ENCODE data around the gene TCF12.
"Not testable (repeated sequence)": the region's sequence is repeated elsewhere in the genome, so short reads cannot be mapped to it uniquely, and the experiment has no call there.

TCF12 gene

DNA sequence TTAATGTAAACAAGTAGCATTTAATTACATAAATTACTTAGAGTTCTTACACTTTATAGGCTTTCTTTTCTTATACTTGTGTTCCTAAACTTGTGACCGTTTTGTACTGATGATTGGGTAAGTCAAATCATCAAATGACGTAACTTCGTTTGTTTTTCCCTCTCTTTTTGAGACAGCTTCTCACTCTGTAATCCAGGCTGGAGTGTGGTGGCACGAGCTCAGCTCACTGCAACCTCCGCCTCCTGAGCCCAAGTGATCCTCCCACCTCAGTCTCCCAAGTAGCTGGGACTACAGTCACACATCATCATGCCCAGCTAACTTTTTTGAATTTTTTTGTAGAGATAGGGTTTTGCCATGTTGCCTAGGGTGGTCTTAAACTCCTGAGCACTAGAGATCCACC, 226.0 kb downstream of the TCF12 start:
- DNase-seq = peak in 2 of 4 experiments; percentile 7 to 13

DNA sequence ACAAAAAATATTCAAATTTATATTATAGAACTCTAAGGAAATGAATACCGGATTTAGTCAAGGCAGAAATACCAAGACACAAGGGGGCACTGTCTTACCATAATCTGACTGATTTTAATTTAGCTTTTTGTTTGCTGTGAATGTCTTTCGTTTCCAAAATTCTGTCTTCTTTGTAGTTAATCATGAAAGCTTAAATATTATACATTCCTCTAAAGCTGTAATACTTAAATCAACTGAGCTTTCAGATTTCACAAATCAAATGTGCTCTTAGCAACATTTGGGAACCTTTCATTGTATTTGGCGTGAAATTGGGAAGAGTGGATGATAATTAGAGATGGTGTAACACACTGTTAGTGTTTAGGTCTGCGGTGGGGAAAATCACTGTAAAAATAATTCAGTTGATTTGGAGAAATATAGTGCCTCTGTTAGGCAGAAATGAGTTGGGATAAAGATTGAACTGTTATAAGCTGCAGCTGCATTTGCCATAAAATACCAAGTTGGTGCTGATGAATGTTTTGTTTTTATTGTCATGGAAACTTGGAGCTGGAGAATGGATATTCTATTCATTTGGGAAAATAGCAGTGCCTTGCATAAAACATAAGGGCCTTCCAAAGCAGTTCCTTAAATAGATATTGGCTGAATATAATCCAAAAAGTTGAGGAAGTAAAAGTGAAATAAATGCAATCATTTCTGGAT, 228.2 kb downstream of the TCF12 start:
- DNase-seq = peak; percentile 47 to 75 (median 62)

DNA sequence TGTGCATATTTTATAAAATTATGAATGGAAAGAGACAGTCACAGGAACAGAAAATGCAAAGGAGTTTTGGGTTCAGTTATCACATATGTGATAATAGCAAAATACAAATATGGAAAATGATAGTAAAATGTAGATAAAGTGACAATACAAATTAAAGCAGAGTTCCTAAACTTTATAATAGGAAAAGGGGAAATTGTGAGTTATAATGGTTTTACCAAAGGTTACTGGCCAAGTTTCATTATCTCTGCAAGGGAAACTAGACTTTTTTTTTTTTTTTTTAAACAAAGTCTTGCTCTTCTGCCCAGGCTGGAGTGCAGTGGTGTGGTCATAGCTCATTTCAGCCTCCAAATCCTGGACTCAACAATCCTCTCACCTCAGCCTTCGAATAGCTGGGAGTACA, 229.2 kb downstream of the TCF12 start:
- peak in 2 of 4 experiments; percentile 15 to 16 for DNase-seq

DNA sequence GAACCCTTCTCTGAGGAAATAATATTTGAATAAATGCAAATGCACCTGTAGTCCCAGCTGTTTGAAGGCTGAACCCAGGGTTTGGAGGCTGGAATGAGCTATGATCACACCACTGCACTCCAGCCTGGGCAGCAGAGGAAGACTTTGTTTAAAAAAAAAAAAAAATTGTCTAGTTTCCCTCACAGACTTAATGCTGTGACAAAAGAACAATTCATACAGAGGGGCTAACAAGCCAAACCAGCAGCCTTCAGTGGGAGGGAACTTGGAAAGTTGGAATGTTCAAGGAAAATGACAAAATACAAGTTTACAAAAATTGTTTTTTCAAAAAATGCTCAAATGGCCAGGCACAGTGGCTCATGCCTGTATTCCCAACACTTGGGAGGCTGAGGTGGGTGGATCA, 229.8 kb downstream of the TCF12 start:
- DNase-seq = no peak

DNA sequence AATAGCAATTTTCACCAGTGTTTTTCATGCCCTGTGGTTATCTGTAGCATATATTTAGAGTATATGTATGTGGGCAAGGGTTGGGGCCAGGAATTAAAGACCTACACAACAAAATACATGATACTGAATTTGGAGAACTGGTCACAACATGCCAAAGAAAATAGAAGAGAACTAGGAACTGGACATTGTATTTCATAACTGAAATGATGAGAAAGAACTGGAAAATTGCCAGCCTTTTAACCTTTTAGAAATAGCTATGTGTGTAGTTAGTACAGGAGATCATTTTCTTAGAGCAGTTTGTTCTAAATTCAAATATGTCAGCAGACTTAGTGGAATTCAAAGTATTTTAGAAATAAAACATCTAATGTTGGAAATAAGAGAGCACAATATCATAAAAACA, 230.8 kb downstream of the TCF12 start:
- peak in 3 of 4 experiments; percentile 15 to 87 (median 78) for DNase-seq

DNA sequence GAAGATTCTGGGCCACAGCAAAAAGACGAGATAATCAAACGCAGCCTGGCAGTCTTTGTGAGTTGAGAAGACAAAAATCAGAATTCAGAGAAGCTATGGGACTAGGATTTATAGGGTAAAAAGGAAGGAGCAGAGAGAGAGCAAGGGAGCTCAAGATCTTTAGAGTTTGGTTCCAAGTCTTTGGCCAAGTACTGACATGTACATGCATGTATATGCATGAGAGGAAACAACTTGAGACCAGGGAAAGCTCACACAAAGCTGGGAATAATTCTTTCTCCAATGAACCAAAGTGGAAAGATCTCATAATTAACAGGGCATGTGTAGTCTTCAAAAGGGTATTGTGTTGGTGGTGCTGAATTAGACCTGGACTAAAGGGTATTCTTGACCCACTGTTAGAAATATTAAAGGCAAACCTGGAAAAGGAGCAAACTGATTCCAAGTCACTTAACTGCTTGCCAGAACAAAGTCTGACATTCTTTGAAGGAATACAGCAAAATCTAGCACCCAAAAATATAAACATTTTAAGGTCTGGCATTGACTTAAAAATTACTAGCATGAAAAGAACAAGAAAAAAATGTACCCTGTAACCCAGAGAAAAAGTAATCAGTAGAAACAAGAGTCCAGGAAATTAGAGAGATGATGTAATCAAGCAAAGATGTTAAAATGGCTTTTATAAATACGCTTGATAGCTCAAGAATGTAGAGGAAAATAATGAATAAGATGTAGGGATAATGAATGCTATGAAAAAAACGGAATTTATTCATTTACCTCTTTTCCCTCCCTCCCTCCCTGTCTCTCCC, 231.8 kb downstream of the TCF12 start:
- DNase-seq = no peak

DNA sequence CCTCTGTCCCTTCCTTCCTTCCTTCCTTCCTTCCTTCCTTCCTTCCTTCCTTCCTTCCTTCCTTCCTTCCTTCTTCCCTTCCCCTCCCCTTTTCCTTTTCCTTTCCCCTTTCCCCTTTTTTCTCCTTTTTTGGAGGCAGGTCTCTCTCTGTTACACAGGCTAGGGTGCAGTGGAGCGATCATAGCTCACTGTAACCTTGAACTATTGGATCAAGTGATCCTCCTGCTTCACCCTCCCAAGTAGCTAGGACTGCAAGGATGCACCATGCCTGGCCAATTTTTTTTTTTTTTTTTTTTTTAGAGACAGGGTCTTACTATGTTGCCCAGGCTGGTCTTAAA, 232.4 kb downstream of the TCF12 start:
- not testable (repeated sequence) for DNase-seq

DNA sequence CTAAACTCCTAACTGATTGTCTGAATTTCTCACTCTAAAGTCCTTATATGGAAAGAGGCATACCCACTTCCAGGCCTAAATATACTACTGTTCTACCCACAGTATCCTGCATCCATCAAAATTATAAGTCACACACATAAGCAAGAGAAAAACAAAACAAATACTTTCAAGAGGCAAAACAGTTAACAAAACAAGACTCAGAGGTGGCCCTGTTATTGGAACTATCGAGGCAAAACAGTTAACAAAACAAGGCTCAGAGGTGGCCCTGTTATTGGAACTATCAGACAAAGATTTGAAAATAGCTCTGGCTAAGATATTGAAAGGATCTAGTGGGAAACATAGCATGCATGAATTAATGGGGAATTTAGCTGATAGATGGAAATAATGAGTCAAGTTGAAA, 233.7 kb downstream of the TCF12 start:
- no peak for DNase-seq

DNA sequence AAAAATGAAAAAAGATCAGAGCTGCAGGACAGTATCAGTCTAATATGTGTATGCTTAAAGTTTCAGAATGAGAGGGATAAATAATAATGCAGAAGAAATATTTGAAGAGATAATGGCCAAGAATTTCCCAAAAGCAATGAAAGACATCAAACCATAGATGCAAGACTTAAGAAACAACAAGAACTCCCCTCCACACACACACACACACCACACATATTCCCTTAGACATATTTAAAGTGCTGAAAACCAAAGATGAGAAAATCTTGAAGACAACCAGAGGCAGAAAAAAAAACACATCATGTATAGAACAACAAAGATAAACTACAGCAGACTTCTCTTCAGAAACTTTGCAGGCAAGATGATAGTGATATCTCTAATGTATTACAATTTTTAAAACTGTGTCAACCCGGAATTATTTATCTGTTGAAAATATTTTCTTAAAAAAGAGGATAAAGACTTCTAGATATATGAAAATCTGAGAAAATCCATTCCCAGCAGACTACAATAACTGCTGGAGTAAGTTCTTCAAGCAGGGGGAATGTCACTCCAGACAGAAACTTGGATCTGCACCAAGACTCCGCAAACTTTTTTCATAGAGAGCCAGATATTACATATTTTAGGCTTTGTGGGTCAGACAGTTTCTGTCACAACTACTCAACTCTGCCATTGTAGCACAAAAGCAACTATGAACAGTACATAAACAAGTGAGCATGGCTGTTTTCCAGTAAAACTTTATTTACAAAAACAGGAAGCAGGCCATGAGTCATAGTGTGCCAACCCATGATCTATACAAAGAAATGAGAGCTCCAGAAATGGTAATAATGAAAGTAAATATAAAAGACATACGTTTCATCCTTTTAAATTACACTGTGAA, 234.5 kb downstream of the TCF12 start:
- DNase-seq = peak; percentile 50 to 81 (median 70)

DNA sequence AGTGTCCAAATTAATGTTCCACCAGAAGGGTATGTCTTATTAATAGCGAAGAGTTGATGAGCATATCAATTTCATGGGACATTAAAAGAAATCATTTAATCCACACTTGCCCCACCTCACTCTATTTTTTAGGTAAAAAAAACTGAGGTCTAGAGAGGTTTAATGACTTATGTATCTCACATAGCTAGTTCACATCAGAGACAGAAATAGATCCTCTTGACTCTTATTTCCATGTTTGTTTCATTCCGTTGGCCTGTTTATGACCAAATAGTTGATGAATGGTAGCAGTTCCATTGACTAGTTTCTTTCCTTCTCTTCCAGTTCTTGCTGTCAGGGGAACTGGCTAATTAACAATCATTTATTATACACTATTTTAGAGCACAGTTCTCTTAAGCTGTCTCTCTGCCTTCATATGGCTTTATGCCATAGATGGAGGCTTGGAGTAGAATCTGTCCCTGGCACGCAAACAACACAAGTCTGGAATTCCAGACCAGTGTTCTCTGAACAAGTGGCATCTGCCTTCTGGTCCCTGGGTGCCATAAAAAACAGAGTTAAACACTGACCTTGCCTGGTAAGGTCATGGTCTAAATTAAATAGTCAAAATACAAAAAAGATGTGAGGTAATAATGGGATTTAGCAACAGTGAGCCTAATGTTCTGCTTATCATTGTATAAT, 237.9 kb downstream of the TCF12 start:
- DNase-seq = no peak

DNA sequence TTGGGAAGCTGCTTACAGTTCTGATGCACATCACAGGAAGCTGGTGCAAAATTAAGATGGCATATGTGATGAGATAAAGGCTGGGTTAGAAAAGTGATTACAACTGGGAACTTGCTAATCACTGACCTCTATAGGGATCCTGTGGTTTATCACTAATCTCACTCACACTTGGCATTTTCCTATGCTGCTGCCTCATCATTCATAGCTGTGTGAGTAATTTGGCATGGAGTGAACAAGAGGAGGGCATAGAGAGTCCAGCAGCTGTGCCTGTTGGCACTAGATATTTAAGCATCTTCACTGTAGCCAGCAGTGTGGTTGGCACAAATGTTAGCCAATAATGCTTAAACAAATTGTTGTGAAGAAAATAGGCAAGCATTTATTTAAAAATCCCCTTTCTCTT, 240.1 kb downstream of the TCF12 start:
- no peak for DNase-seq

DNA sequence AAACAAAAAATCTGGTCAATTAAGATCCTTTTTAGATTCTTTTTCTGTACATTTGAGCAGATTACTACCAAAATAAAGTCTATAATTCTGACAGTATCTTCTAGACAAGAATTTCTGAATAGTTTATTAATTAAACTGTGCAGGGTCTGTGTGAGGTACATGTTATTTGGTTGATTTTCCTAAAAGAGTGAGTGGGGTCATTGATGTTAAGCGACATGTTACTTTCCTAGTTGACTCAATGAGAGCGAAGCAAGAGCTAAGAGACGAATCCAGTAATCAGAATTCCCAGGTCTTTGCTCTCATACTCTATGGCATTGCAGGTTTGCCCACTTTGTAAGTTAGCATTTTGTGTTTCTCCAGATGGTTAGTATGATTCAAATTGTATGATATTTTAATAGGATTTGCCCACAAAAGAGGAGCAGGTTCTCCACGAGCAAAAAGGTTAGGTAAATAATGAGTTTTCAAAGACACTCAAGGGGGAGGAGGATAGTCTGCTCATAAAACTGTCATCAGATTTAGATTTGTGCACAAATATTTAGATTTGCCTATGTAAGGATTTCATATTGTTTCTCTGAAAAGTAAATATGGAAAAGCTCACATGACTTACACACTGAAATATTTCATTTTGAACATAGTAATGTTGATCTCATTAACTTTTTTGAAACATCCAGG, 240.7 kb downstream of the TCF12 start:
- no peak for DNase-seq

DNA sequence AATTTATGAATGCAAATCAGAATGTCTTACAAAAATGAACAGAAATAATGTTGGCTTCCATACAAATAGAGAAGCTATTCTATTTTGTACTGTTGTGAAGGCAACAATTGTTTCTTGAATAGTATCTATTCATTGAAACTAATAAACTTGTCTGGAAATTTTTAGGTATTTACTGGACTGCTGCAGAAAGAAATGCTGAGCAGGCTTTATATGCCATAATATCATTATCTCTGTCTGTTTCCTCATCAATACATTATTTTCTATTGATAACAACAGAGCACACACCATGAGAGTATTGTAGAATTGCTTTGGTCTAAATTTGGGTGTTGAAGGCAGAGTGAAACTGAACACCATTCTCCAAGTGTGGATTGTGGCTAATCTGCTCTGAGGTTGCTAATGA, 241.3 kb downstream of the TCF12 start:
- no peak for DNase-seq

DNA sequence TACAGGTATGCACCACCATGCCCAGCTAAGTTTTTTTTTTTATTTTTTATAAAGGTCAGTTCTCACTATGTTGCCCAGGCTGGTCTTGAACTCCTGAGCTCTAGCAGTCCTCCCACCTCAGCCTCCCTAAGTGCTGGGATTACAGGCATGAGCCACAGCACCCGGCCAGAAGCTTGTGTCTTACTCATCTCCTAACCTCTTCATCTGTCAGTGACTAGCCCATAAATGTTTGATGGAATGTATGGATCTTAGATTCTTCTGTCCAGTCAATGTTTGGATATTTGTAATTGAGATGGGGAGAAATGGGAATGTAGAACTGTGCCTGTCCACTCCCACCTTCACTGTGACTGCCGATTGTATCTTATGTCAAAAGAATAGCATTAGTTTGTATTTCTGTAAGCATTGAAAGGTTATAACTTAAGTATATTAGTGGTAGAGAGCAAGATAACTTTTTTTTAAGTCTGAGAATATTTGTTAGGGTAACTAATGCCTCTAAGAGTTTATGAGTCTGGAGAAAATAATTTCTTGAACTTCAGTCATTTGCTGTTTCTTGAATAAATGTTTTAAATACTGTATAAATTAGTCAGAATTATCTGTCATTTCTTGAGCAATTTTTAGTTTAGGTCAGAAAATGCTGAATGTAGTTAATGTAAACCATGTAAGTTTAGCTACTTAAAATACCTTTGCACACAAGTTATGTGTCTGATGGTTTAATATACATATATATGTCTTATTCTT, 242.5 kb downstream of the TCF12 start:
- DNase-seq = no peak

DNA sequence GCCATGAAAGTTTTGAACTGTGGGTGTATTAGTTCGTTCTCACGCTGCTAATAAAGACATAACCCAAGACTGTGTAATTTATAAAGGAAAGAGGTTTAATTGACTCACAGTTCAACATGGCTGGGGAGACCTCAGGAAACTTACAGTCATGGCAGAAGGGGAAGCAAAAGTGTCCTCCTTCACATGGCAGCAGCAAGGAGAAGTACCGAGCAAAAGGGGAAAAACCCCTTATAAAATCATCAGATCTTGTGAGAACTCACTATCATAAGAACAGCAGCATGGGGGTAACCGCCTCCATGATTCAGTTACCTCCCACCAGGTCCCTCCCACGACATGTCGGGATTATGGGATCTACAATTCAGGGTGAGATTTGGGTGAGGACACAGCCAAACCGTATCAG, 245.8 kb downstream of the TCF12 start:
- DNase-seq = peak in 3 of 4 experiments; percentile 9 to 29 (median 17)

DNA sequence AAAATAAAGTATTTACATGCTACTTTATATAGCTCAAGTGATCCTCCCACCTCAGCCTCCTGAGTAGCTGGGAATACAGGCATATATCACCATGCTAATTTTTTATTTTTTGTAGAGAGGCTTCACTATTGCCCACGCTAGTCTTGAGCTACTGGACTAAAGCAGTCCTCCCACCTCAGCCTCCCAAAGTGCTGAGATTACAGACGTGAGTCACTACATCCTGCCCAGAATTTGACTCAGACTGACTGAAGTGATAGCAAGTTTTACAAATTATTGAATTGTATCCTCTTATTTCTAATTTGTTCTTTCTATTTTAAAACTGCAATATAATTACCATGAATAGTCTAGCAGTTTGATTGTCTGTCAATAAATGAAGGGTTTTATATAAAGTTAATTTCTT, 247.5 kb downstream of the TCF12 start:
- DNase-seq = peak; percentile 31 to 51 (median 35)

DNA sequence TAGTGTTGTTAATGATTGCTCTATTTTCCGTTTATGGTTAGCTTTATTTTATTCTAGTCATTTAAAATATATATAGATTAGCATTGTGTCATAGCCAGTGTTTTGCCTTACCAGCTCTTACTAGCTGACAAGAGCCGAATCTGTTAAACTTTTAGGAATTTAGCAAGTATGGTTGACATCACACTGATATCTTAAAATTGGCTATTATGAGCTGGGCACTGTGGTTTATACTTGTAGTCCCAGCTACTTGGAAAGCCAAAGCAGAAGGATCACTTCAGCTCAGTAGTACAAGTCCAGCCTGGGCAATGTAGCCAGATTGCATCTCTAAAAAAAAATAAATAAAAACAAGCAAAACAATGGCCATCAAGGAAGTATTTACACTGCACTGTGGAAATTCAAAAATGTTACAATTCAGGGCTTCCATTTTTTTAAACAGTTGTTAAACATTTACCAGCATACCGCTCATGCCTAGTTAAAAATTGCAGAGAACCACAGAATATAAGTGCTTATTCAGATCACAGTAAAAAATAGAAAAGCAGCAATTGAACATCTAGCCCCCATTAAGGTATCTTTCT, 249.5 kb downstream of the TCF12 start:
- no peak for DNase-seq

DNA sequence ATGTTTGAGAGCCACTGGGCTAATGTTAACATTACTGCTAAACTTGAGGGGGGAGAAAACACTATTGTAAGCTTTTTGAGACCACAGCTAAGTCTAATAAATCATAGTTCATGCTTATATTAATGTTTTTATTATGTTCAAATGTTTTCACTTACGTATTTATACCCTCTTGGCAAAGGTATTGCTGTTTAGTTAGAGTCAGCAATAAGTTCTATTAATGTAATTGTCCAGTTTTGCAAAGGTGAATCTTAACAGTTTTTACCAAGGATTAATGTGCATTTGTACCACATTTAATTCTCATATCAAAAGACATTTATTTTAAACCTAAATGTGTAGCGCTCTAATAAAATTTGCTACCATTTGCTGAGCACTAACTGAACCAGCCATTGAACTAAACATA, 251.2 kb downstream of the TCF12 start:
- no peak for DNase-seq

DNA sequence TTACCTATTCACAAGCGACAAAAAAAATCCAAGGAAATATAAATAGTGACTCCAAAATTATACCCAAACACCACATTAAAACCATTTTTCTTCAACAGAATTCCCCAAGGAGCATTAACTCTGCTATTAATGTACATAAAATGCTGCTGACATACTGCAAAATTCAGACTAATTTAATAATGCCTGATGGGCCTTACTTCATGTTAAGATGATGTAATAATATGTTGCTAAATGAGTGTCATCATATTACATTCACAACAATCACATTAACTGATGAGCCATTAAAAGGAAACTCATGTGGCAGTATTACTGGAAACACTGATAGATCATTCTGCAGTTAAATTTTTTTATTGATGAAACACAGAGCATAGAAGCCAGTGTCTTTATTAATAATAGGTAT, 253.0 kb downstream of the TCF12 start:
- DNase-seq = peak in 2 of 4 experiments; percentile 26 to 33

DNA sequence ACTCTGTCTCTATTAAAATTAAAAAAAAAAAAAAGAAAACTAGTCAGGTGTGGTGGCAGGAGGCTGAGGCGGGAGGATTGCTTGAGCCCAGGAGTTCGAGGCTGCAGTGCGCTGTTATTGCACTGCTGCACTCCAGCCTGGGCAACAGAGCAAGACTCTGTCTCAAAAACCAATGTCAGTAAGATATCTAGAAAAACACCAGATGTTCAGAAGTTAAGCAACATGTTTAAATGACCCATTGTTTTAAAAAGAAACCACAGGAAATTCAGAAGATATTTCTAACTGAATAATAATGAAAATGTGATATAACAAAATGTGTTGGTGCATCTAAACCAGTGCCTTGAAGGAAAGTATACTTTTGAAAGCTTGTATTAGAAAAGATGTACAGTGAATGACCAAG, 254.5 kb downstream of the TCF12 start:
- DNase-seq = no peak

DNA sequence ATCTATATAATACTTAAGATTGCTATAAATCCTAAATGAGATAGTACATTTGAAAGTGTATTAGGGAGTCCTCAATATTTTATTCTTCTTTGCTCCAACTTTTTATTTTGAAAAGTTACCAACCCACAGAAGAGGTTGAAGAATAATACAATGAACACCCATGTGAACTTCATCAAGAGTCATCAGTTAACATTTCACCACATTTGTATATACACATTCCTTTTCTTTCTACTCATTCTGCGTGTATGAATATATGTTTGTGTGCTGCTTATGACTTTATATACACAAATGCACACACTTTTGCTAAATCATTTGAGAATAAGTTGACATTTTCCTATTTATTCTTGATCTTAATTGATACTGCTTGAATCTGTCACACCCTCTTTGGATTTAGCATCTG, 264.6 kb downstream of the TCF12 start:
- DNase-seq = no peak

Measured in suppressor macrophage (primary cell).